PC-3 (cell line): ENCODE data around the gene CXCL10.

ENCODE experiments used
- CTCF ChIP-seq: fragments of 300-600 bp; sonication (generic); conservative IDR thresholded peaks from 2 replicates; pipeline ENCODE4 v1.5.1; 2017; ENCODE audit warnings: antibody characterized with exemption, low read depth, mild to moderate bottlenecking, low read length
- EZH2phosphoT487 ChIP-seq: fragments of 300-600 bp; sonication (generic); IDR thresholded peaks from 2 replicates; pipeline ENCODE4 v1.6.1; 2018; ENCODE audit warnings: mild to moderate bottlenecking, antibody characterized with exemption, low read length, borderline replicate concordance

- TF ChIP-seq CTCF = no peak
- no peak for TF ChIP-seq EZH2phosphoT487
Observed at GRCh38 chr4:76035799-76036380, 12.6 kb upstream of the CXCL10 start, which contains the start of gene CXCL11.
